ENCODE results near the gene MYF5.

The MYF5 gene

DNA sequence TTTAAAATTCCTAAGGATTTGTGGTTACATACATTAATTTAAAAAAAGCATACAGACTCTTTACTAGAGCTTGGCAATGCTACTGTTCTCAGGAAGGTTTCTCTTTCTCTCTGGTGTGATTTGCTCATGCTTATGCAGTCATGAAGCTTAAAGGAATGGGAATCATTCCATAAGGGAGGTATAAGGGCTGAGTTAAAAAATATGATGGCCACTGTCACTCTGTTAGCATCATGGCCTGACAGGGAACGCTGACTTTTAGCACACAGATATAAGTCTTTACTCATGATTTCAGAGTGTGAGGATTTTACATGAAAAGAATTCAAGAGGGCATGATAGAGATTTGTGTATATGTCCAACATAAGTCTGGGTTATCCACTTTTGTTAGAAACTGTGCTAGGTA, 3.8 kb downstream of the MYF5 start:
- Histone ChIP-seq H3K27me3 (ENCODE audit: insufficient read depth, low read length) (peaks cover 29% of the 10 kb centered on the region), H3K36me3 (ENCODE audit: insufficient read depth, low read length) (no peaks in the 10 kb centered on the region), H3K4me3 (ENCODE audit: low read length) (no peak overlapping the region)

DNA sequence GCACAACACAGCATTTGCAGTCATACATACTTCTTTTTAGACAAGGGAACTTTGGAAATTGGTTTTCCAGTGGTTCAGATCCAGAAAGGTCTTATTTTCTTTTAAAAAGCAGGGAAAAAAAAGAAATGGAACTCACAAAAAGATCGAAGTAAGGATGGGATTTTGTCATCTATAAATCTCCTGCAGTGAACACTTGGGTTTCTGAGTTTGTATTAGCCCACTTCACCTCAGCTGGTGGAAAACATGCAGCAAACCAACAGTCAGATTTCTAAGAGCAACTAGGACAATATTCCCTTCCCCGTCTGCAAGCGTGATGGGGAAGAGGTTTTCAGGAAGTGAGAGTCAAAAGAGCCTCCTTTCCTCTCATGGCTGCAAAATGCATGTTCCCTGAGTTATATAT, 4.6 kb downstream of the MYF5 start:
- H3K9me3 ChIP-seq (ENCODE audit: insufficient read depth, low read depth, low read length) = no peaks in the 10 kb centered on the region
- H3K9ac ChIP-seq (ENCODE audit: low read depth, low read length) = no peak overlapping the region
- H3K36me3 ChIP-seq (ENCODE audit: insufficient read depth, low read length) = no peaks in the 10 kb centered on the region
- no peak overlapping the region for H3K4me3 ChIP-seq (ENCODE audit: low read length)
- peaks cover 1% of the 10 kb centered on the region; the same call in 1 of the 2 replicates for H3K4me1 ChIP-seq (ENCODE audit: insufficient read depth, low read length)
- no peak overlapping the region for H3K27ac ChIP-seq (ENCODE audit: low read depth, low read length)
- peaks cover 21% of the 10 kb centered on the region for H3K27me3 ChIP-seq (ENCODE audit: insufficient read depth, low read length)
- 97% methylated on average over 3 of the region's 3 CpGs for WGBS

More for the DNA sequence above, 3.8 kb downstream of the MYF5 start:
- H3K9me3 ChIP-seq (ENCODE audit: insufficient read depth, low read depth, low read length) = no peaks in the 10 kb centered on the region
- WGBS = 93% methylated on average over 1 of the region's 1 CpG
- H3K4me1 ChIP-seq (ENCODE audit: insufficient read depth, low read length) = peaks cover 4% of the 10 kb centered on the region
- no peak overlapping the region for H3K27ac ChIP-seq (ENCODE audit: low read depth, low read length)
- no peak overlapping the region for H3K9ac ChIP-seq (ENCODE audit: low read depth, low read length)

DNA sequence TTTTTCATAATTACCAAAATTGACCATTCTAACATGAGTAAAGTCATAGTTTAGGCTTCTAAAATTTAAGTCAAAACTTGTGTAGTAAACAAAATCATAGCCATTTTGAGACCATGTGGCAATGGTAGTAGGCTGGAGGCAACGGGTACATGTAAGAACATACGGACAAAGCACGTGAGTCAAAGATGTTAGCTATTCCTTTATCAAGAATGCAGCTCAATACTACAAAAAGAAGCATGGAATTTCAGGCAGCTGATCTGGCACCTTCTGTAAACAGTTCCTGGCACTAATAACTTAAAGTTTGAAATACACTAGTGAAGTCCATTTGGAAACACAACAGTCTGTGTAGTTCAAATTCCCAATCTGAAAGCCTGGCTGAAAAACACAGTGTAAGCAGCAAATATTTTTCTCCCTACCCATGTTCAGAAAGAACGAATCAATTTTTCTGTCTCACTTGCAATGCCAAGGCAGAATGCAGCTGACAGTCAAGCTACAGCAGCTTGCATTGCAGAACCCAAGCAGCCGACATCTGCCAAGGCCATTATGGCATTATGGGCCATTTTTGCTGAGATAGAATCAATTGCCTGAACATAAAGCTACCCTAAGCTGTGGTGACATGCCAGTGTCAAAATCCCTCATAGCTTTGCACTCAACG, 29.3 kb downstream of the MYF5 start:
- Histone ChIP-seq H3K27ac (ENCODE audit: low read depth, low read length) (no peak overlapping the region), H3K27me3 (ENCODE audit: insufficient read depth, low read length) (no peaks in the 10 kb centered on the region), H3K9me3 (ENCODE audit: insufficient read depth, low read depth, low read length) (no peaks in the 10 kb centered on the region), H3K4me1 (ENCODE audit: insufficient read depth, low read length) (no peaks in the 10 kb centered on the region), H3K9ac (ENCODE audit: low read depth, low read length) (no peak overlapping the region), H3K4me3 (ENCODE audit: low read length) (no peak overlapping the region), H3K36me3 (ENCODE audit: insufficient read depth, low read length) (no peaks in the 10 kb centered on the region)
- 76% methylated on average over 6 of the region's 6 CpGs for WGBS

DNA sequence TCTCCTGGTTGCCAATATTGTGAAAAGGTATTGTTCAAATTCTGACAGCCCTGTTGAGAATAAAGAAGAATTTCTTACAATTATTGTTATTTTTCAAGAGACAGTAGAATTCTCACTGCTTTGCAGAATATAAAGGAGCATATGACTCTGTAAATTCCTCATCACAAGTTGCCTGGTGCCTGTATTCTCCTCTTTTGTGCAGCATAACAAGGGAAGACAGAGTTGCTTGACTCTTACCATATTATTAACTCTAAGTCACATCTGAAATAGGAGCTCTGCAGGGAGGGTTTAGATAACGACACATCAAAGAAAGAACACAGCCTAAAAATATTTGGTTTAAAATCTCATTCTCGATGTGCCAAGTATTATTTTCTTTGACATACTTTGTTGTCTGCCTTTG, 31.1 kb downstream of the MYF5 start:
- no peak overlapping the region for H3K4me3 ChIP-seq (ENCODE audit: low read length)
- 85% methylated on average over 2 of the region's 2 CpGs for WGBS
- no peaks in the 10 kb centered on the region for H3K27me3 ChIP-seq (ENCODE audit: insufficient read depth, low read length)
- H3K9me3 ChIP-seq (ENCODE audit: insufficient read depth, low read depth, low read length) = no peaks in the 10 kb centered on the region
- H3K9ac ChIP-seq (ENCODE audit: low read depth, low read length) = no peak overlapping the region
- H3K4me1 ChIP-seq (ENCODE audit: insufficient read depth, low read length) = no peaks in the 10 kb centered on the region
- H3K27ac ChIP-seq (ENCODE audit: low read depth, low read length) = no peak overlapping the region
- H3K36me3 ChIP-seq (ENCODE audit: insufficient read depth, low read length) = no peaks in the 10 kb centered on the region

DNA sequence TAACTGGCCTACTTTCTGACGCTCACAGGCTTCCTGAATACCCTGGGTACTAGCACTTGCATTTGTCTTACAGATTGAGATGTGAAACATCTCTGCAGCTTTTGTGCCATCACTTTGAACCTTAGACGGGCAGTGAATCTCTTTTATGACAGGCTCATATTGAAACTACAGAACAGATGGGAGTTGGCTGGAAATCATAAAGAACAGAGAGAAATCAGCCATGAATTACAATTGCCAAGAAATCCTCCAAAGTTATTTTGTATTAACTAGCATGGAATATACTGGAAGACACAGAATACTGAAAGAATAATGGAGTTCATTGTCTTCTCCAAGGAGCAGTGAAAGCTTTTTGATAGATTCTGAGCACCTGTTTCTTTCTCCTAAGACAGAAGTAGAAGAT, 32.7 kb downstream of the MYF5 start:
- Histone ChIP-seq H3K27ac (ENCODE audit: low read depth, low read length) (no peak overlapping the region), H3K36me3 (ENCODE audit: insufficient read depth, low read length) (no peaks in the 10 kb centered on the region), H3K9ac (ENCODE audit: low read depth, low read length) (no peak overlapping the region), H3K9me3 (ENCODE audit: insufficient read depth, low read depth, low read length) (no peaks in the 10 kb centered on the region), H3K4me1 (ENCODE audit: insufficient read depth, low read length) (no peaks in the 10 kb centered on the region), H3K4me3 (ENCODE audit: low read length) (no peak overlapping the region), H3K27me3 (ENCODE audit: insufficient read depth, low read length) (no peaks in the 10 kb centered on the region)
- WGBS = 96% methylated on average over 2 of the region's 2 CpGs

DNA sequence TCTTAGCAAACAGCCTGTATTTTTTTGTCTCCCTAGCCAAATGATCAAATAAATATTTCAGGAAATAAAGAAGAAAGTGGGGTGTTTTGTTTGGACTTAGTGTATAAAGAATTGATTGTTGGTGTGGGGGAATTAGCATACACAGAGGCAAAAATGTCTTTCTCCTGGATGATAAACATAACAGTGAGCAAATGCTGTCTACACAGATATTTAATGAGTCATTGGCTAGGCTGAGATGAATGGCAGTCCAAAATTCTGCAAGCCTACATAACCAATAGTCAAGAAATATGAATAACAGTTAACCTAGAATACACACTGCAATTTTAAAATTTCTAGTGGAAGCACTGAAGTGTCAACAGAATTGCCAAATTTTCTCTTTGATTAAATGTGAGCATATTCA, 35.8 kb downstream of the MYF5 start:
- Histone ChIP-seq H3K9ac (ENCODE audit: low read depth, low read length) (no peak overlapping the region), H3K4me3 (ENCODE audit: low read length) (no peak overlapping the region), H3K4me1 (ENCODE audit: insufficient read depth, low read length) (no peaks in the 10 kb centered on the region), H3K27ac (ENCODE audit: low read depth, low read length) (no peak overlapping the region), H3K9me3 (ENCODE audit: insufficient read depth, low read depth, low read length) (no peaks in the 10 kb centered on the region), H3K36me3 (ENCODE audit: insufficient read depth, low read length) (no peaks in the 10 kb centered on the region), H3K27me3 (ENCODE audit: insufficient read depth, low read length) (no peaks in the 10 kb centered on the region)

DNA sequence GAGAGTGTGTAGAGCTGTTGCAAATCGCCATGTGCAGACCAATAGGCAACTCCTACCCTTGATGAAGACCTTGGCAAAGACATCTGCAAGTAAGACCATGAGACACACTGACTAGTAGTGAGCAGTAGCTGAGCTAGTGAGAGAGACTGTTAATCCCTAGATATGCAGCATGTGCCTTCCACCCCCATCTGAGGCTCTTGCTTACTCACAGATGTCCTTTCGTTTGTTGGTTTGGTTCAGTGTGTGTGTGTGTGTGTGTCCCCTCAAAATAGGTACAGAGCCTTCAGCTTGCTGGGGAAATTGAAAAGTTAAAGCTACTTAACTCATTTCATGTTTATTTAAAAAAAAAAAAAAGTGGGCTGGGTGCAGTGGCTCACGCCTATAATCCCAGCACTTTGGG, 37.6 kb downstream of the MYF5 start:
- WGBS = 79% methylated on average over 2 of the region's 3 CpGs

DNA sequence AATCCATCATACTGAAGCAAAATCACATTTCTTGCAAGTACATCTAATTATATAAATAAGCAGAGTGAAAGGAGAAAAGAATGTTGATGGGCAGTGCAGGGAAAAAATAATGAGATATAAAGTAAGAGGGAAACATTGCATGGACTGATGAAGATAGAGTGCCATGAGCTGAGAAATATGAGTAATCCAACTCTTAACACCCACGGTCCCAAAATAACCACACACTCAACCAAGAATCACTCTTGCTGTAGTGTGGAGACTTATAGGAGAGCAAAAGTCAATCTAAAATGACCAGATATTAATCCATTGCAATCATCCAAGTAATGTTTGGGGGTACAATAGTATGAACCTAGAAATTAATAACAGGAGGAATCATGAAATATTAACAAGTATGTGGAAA, 40.2 kb downstream of the MYF5 start:
- no peaks in the 10 kb centered on the region for H3K9me3 ChIP-seq (ENCODE audit: insufficient read depth, low read depth, low read length)
- no peak overlapping the region for H3K27ac ChIP-seq (ENCODE audit: low read depth, low read length)
- no peak overlapping the region for H3K9ac ChIP-seq (ENCODE audit: low read depth, low read length)
- H3K4me1 ChIP-seq (ENCODE audit: insufficient read depth, low read length) = no peaks in the 10 kb centered on the region; the same call in 1 of the 2 replicates
- no CpG with 5 or more reads among the region's 1 CpG for WGBS
- no peaks in the 10 kb centered on the region for H3K27me3 ChIP-seq (ENCODE audit: insufficient read depth, low read length)
- H3K36me3 ChIP-seq (ENCODE audit: insufficient read depth, low read length) = no peaks in the 10 kb centered on the region
- H3K4me3 ChIP-seq (ENCODE audit: low read length) = no peak overlapping the region

More for the DNA sequence above, 37.6 kb downstream of the MYF5 start:
- no peaks in the 10 kb centered on the region for H3K27me3 ChIP-seq (ENCODE audit: insufficient read depth, low read length)
- no peaks in the 10 kb centered on the region for H3K9me3 ChIP-seq (ENCODE audit: insufficient read depth, low read depth, low read length)
- H3K9ac ChIP-seq (ENCODE audit: low read depth, low read length) = no peak overlapping the region
- no peak overlapping the region for H3K4me3 ChIP-seq (ENCODE audit: low read length)
- no peak overlapping the region for H3K27ac ChIP-seq (ENCODE audit: low read depth, low read length)
- no peaks in the 10 kb centered on the region for H3K36me3 ChIP-seq (ENCODE audit: insufficient read depth, low read length)
- H3K4me1 ChIP-seq (ENCODE audit: insufficient read depth, low read length) = no peaks in the 10 kb centered on the region

DNA sequence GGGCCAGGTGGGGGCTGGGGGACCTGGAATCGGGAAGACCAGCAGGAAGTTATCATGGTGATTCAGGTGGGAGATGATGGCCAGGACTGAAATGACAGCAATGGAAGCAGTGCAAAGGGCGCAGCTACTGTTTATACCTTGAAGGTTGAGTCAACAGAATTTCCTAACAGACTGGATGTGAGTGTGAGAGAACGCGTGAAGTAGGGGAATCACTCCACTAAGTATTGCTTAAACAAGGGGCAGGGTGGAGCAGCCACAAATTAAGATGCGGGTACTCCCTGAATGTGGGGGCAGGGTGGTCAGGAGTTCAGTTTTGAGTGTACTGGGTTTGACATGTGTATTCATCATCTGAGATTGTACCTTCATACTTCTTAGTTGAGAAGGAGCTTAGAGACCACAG, 45.1 kb downstream of the MYF5 start:
- Histone ChIP-seq H3K4me3 (ENCODE audit: low read length) (no peak overlapping the region), H3K9ac (ENCODE audit: low read depth, low read length) (no peak overlapping the region), H3K27me3 (ENCODE audit: insufficient read depth, low read length) (no peaks in the 10 kb centered on the region), H3K9me3 (ENCODE audit: insufficient read depth, low read depth, low read length) (no peaks in the 10 kb centered on the region), H3K36me3 (ENCODE audit: insufficient read depth, low read length) (no peaks in the 10 kb centered on the region), H3K27ac (ENCODE audit: low read depth, low read length) (no peak overlapping the region), H3K4me1 (ENCODE audit: insufficient read depth, low read length) (peaks cover 11% of the 10 kb centered on the region)
- 90% methylated on average over 5 of the region's 5 CpGs for WGBS

DNA sequence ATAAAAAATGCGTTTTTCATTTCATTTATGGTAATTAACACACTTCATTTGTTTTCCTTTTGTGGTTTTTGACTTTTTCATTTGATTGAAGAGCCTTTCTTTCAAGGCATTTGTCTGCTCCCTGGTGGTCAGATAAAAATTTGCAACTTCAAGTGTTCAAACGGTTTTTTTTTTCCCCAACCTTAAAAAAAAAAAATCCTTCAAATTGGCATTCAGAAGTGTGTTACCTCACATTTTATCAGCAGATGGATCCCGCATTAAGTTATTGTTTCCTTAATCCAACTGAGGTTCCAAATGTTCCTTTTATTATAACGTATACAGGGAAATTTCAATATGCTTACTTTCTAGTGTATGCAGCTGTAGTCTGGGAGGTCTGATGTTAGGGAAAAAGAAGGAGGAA, 47.2 kb downstream of the MYF5 start:
- no peak overlapping the region for H3K9ac ChIP-seq (ENCODE audit: low read depth, low read length)
- H3K27ac ChIP-seq (ENCODE audit: low read depth, low read length) = no peak overlapping the region
- H3K9me3 ChIP-seq (ENCODE audit: insufficient read depth, low read depth, low read length) = no peaks in the 10 kb centered on the region
- H3K4me3 ChIP-seq (ENCODE audit: low read length) = no peak overlapping the region
- H3K36me3 ChIP-seq (ENCODE audit: insufficient read depth, low read length) = no peaks in the 10 kb centered on the region
- H3K4me1 ChIP-seq (ENCODE audit: insufficient read depth, low read length) = peaks cover 16% of the 10 kb centered on the region
- WGBS = 23% methylated on average over 3 of the region's 4 CpGs
- no peaks in the 10 kb centered on the region for H3K27me3 ChIP-seq (ENCODE audit: insufficient read depth, low read length)

DNA sequence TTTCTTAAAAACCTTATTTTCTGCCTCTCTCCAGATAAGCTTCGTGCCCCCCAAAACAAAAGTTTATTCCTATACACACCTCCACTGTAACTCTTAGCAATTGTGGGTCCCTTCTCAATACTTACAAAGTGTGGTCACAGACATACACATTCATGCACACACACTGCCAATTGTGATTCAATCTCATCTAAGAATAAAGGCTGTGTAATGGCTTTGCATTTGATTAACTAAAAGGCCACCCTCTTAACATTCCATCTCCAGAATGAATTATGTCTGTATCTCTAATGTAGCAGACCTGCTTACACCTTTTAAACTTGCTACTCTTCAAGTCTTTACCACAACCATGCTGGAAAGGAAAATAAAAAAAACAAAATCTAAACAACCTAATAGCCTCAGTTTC, 49.5 kb downstream of the MYF5 start:
- peaks cover 32% of the 10 kb centered on the region for H3K4me1 ChIP-seq (ENCODE audit: insufficient read depth, low read length)

DNA sequence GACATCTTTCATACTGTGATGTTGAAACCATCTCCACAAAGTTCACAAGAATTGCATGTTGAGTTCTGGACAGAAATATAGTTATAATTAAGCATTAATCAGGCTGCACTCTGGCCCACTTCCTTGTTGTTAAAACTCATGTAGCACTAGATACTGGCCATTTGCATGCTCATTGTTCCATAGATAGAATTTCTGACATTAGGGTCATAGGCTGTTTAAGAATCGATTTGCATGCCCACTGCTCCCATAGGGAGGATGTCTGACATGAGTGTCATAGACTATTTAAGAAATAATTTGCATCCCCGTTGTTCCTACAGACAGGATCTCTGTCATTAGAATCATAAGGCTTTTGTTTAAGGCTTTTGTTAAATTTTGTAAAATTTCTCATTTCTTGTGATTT, 50.2 kb downstream of the MYF5 start:
- Histone ChIP-seq H3K9me3 (ENCODE audit: insufficient read depth, low read depth, low read length) (no peaks in the 10 kb centered on the region), H3K9ac (ENCODE audit: low read depth, low read length) (no peak overlapping the region), H3K27ac (ENCODE audit: low read depth, low read length) (no peak overlapping the region), H3K36me3 (ENCODE audit: insufficient read depth, low read length) (no peaks in the 10 kb centered on the region), H3K27me3 (ENCODE audit: insufficient read depth, low read length) (no peaks in the 10 kb centered on the region), H3K4me3 (ENCODE audit: low read length) (no peak overlapping the region), H3K4me1 (ENCODE audit: insufficient read depth, low read length) (peaks cover 32% of the 10 kb centered on the region)
- 90% methylated on average over 2 of the region's 2 CpGs for WGBS

More for the DNA sequence above, 49.5 kb downstream of the MYF5 start:
- Histone ChIP-seq H3K9ac (ENCODE audit: low read depth, low read length) (no peak overlapping the region), H3K4me3 (ENCODE audit: low read length) (no peak overlapping the region), H3K9me3 (ENCODE audit: insufficient read depth, low read depth, low read length) (no peaks in the 10 kb centered on the region), H3K36me3 (ENCODE audit: insufficient read depth, low read length) (no peaks in the 10 kb centered on the region), H3K27me3 (ENCODE audit: insufficient read depth, low read length) (no peaks in the 10 kb centered on the region), H3K27ac (ENCODE audit: low read depth, low read length) (no peak overlapping the region)
- WGBS = 86% methylated on average over 1 of the region's 1 CpG
